Cardiac fibroblast (primary cell): ENCODE data around the gene TJP2.

Experiments used
- DNase-seq, 2 donors: peaks; one replicate each; pipeline versions ENCODE4 v3.0.0 to v3.0.0-alpha.2; 2010; ENCODE audit warnings: low read depth in 2 of 2
- H3K4me3 ChIP-seq, 2 donors: replicated peaks in 1 of 2; 1 replicate in 1 of 2; 2 replicates in 1 of 2; pipeline ENCODE4 v1.5.1; 2011; ENCODE audit warnings: low read depth in 2 of 2, low read length in 2 of 2, mild to moderate bottlenecking in 2 of 2, moderate library complexity in 1 of 2
- CTCF ChIP-seq: IDR thresholded peaks from one replicate; pipeline ENCODE4 v1.5.1; 2011; ENCODE audit warnings: low read depth, mild to moderate bottlenecking, low read length, inconsistent platforms

The TJP2 gene

GRCh38 chr9:69179037-69179436 lies 5.0 kb downstream of the TJP2 start:
- no peak overlapping the region for H3K4me3 ChIP-seq
- DNase-seq = no peak

GRCh38 chr9:69180200-69180599 lies 6.1 kb downstream of the TJP2 start:
- TF ChIP-seq CTCF = no peak
- no peak overlapping the region for H3K4me3 ChIP-seq

More at GRCh38 chr9:69179037-69179436, 5.0 kb downstream of the TJP2 start:
- TF ChIP-seq CTCF = no peak

GRCh38 chr9:69180670-69181069 lies 6.6 kb downstream of the TJP2 start:
- DNase-seq = peak; percentile 94 to 98
- H3K4me3 ChIP-seq = peak overlapping the region in 1 of 2 donors; percentile 4
- no peak for TF ChIP-seq CTCF

More at GRCh38 chr9:69180200-69180599, 6.1 kb downstream of the TJP2 start:
- no peak for DNase-seq

GRCh38 chr9:69181908-69182353 lies 7.9 kb downstream of the TJP2 start:
- TF ChIP-seq CTCF = no peak
- peak in 1 of 2 donors; percentile 60 for DNase-seq
- no peak overlapping the region for H3K4me3 ChIP-seq

GRCh38 chr9:69184266-69184665 lies 10.2 kb downstream of the TJP2 start:
- no peak overlapping the region for H3K4me3 ChIP-seq
- no peak for TF ChIP-seq CTCF
- DNase-seq = no peak

- DNase-seq = peak; percentile 65 to 85
- no peak for TF ChIP-seq CTCF
These were observed 12.9 kb downstream of the TJP2 start for GRCh38 chr9:69186841-69187611.

GRCh38 chr9:69188975-69189374 lies 14.9 kb downstream of the TJP2 start:
- DNase-seq = no peak
- no peak for TF ChIP-seq CTCF
- H3K4me3 ChIP-seq = no peak overlapping the region

More at GRCh38 chr9:69186841-69187611, 12.9 kb downstream of the TJP2 start:
- peak overlapping the region in 1 of 2 donors; percentile 4 for H3K4me3 ChIP-seq
